Gastroesophageal sphincter (tissue), 4 donors: Measurements from ENCODE around the gene GPR17. TPM values are rescaled to one million over a fixed set of nuclear protein-coding genes. Genes with fewer than 3 reads are reported as not detected.

Experiments used
- ATAC-seq: fragments of 150-250 bp; one replicate; pipeline ENCODE4 v1.9.1; 2016; ENCODE audit warnings: mild to moderate bottlenecking, moderate library complexity
- H3K27ac ChIP-seq, 4 donors: fragments of 200-600 bp; sonication (generic) in 3 of 4; 1 replicate in 3 of 4; 2 replicates in 1 of 4; pipeline ENCODE4 v1.5.1; 2016 to 2019
- H3K27me3 ChIP-seq: fragments of 200-600 bp; sonication (generic); one replicate; pipeline ENCODE4 v1.5.1; 2019
- H3K36me3 ChIP-seq, 2 donors: fragments of 200-600 bp; sonication (generic); one replicate each; pipeline ENCODE4 v1.5.1; 2019; ENCODE audit warnings: control low read depth in 1 of 2
- H3K4me1 ChIP-seq, 3 donors: fragments of 200-600 bp; sonication (generic); 1 replicate in 2 of 3; 2 replicates in 1 of 3; pipeline ENCODE4 v1.5.1; 2016 to 2019; ENCODE audit warnings: control low read depth in 2 of 3
- H3K4me3 ChIP-seq, 2 donors: fragments of 200-600 bp; sonication (generic); one replicate each; pipeline ENCODE4 v1.5.1; 2019; ENCODE audit warnings: mild to moderate bottlenecking in 1 of 2, moderate library complexity in 1 of 2
- H3K9me3 ChIP-seq, 3 donors: fragments of 200-600 bp; sonication (generic); one replicate each; pipeline ENCODE4 v1.5.1; 2017 to 2019; ENCODE audit warnings: control low read depth in 2 of 3
- CTCF ChIP-seq, 4 experiments: fragments of 200-600 bp in 2 of 4; fragments of 450-650 bp in 2 of 4; sonication (generic) in 1 of 4; IDR thresholded peaks; one replicate each; pipeline ENCODE4 v1.5.1; 2017 to 2019; ENCODE audit warnings: antibody characterized with exemption in 4 of 4, mild to moderate bottlenecking in 2 of 4, moderate library complexity in 2 of 4
- EP300 ChIP-seq: sonication (generic); formaldehyde crosslinking; IDR thresholded peaks from one replicate; pipeline ENCODE4 v1.6.1; 2017; ENCODE audit warnings: antibody characterized with exemption, mild to moderate bottlenecking
- POLR2A ChIP-seq, 2 donors: fragments of 450-650 bp; IDR thresholded peaks; one replicate each; pipeline ENCODE4 v1.6.1; 2017; ENCODE audit warnings: antibody characterized with exemption in 2 of 2, mild to moderate bottlenecking in 2 of 2, moderate library complexity in 1 of 2
- POLR2AphosphoS5 ChIP-seq: sonication (generic); formaldehyde crosslinking; IDR thresholded peaks from one replicate; pipeline ENCODE4 v1.6.1; 2017; ENCODE audit warnings: antibody characterized with exemption
- WGBS, 2 donors: methylation state at CpG; one replicate each; pipeline ENCODE4 v1.1.5; 2018; ENCODE audit warnings: low coverage in 1 of 2; 5-methylcytosine and 5-hydroxymethylcytosine counted together
- total RNA-seq, 4 donors: library from RNA; depleted of rRNA; stranded (reverse); fragments of >200 nt; gene quantifications; one replicate each; pipeline ENCODE4 v1.1.0, GENCODE V29; 2016

Gene GPR17
- total RNA-seq: under 1 TPM in 1 of 4 donors, not detected in 3; 0.35 TPM

GRCh38 chr2:127645395-127646291 is at the start of gene GPR17:
Gene GPR17 (plus strand): TSS chr2:127646153. CDS start chr2:127650736, 4,583 bp downstream.
- no peaks in the 10 kb centered on the region for H3K27me3 ChIP-seq
- peaks cover 4 to 98% (median 43%) of the 10 kb centered on the region in 3 donors for H3K4me1 ChIP-seq
- peaks cover 0 to 49% of the 10 kb centered on the region in 2 donors for H3K36me3 ChIP-seq
- no peak for ATAC-seq
- WGBS, 2 donors: 59% methylated on average over 10 of the region's 37 CpGs; no CpG with 5 or more reads in 1 of the 2 donors
- no peaks in the 10 kb centered on the region for H3K9me3 ChIP-seq
- TF ChIP-seq EP300 (no peak), POLR2A (IDR thresholded peaks at IDR 0.05) (no peak), CTCF (IDR thresholded peaks at IDR 0.05) (no peak), POLR2AphosphoS5 (no peak)
- H3K4me3 ChIP-seq: no peak within 1 kb of the TSS
- peak within 1 kb of the TSS; percentile 41 to 83 (median 82) for H3K27ac ChIP-seq

- WGBS, 2 donors: 94 to 96% methylated on average over 4 to 8 of the region's 14 CpGs
- TF ChIP-seq POLR2AphosphoS5 (no peak), CTCF (IDR thresholded peaks at IDR 0.05) (no peak), EP300 (no peak), POLR2A (IDR thresholded peaks at IDR 0.05) (no peak)
- no peaks in the 10 kb centered on the region for H3K4me1 ChIP-seq
- ATAC-seq: no peak
- no peak overlapping the region for H3K4me3 ChIP-seq
- no peaks in the 10 kb centered on the region for H3K27me3 ChIP-seq
- H3K36me3 ChIP-seq: no peaks in the 10 kb centered on the region
- no peaks in the 10 kb centered on the region for H3K9me3 ChIP-seq
- H3K27ac ChIP-seq: no peak overlapping the region
Measured at GRCh38 chr2:127596311-127597045, 49.5 kb upstream of the GPR17 start.

GRCh38 chr2:127597046-127597983 is 48.6 kb upstream of the GPR17 start:
- TF ChIP-seq CTCF (IDR thresholded peaks at IDR 0.05): no peak
- no peak for TF ChIP-seq POLR2AphosphoS5
- no peak for TF ChIP-seq POLR2A (IDR thresholded peaks at IDR 0.05)
- TF ChIP-seq EP300: no peak
- no peaks in the 10 kb centered on the region for H3K4me1 ChIP-seq
- no peaks in the 10 kb centered on the region for H3K9me3 ChIP-seq
- WGBS, 2 donors: 80 to 85% methylated on average over 6 to 15 of the region's 17 CpGs
- H3K4me3 ChIP-seq: no peak overlapping the region
- no peak for ATAC-seq
- H3K36me3 ChIP-seq: no peaks in the 10 kb centered on the region
- no peak overlapping the region for H3K27ac ChIP-seq
- H3K27me3 ChIP-seq: no peaks in the 10 kb centered on the region

- H3K27me3 ChIP-seq: no peaks in the 10 kb centered on the region
- H3K4me1 ChIP-seq: no peaks in the 10 kb centered on the region
- H3K9me3 ChIP-seq: no peaks in the 10 kb centered on the region
- no peak for TF ChIP-seq POLR2AphosphoS5
- no peak for TF ChIP-seq EP300
- TF ChIP-seq CTCF (IDR thresholded peaks at IDR 0.05): no peak
- TF ChIP-seq POLR2A (IDR thresholded peaks at IDR 0.05): no peak
- no peaks in the 10 kb centered on the region for H3K36me3 ChIP-seq
- no peak for ATAC-seq
- no peak overlapping the region for H3K4me3 ChIP-seq
- no peak overlapping the region for H3K27ac ChIP-seq
- 75 to 80% methylated on average over 3 of the region's 4 CpGs for WGBS, 2 donors
Measured at GRCh38 chr2:127597984-127598380, 48.0 kb upstream of the GPR17 start.
